ENCODE measurements around the gene KIF25.

GRCh38 chr6:168058691-168059551, 61.5 kb downstream of the KIF25 start:
- TF ChIP-seq CTCF (IDR thresholded peaks at IDR 0.05): no peak
- no peak for TF ChIP-seq POLR2A (IDR thresholded peaks at IDR 0.05)

All from heart left ventricle (tissue), 13 donors.